ENCODE measurements around the gene SLC25A38. TPM values are rescaled to one million over a fixed set of nuclear protein-coding genes. Genes with fewer than 3 reads are reported as not detected.
"Not testable (repeated sequence)": the region's sequence is repeated elsewhere in the genome, so short reads cannot be mapped to it uniquely, and the experiment has no call there.

The SLC25A38 gene
- total RNA-seq, 1 experiment from 2014 or later, result 45.9 TPM

DNA sequence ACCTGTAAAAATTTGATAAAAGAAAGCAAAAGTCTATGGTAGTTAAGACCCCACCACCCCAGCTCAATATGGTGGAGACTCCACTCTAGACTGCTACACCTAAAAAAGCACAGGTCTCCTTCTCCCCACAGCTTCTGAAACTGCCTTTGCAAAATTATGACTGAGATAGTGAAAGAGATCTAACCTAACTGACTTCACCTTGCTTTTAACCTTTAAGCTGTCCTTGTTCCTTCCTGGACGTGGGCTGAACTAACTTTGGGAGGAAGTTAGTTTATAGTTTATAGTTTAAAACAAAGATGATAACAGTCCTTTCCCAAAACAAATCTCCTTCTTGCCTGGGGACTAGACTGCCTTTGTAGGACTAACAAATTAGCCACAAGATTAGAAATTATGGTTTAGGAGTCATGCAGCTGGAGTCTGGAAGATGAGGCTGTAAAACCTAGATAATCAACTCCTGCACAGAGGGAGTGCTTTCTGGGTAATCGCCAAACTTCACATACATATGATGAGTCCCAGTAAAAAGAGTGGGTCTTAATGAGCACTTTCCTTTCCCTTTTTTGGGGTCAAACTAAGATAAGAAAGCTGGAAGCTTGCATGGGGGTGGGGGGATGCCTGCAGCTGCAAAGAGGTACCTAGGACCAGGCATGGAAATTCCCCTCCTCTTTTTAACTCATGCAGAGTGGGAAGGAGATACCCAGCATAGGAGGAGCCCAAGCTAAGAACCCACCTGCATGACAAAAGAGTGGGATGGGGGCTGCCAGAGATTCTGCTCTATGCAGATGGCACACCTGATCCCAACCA lies 36.2 kb upstream of the SLC25A38 start:
- CTCF ChIA-PET, result interaction anchor here (1.0 to 3.0 kb wide), 4 partner anchors 26 to 55 kb away, joined by 4 to 11 read pairs (median 7); no protein-coding TSS in a partner anchor
- no TSS peak for BruUV-seq (replicated peaks)
- Mint-ChIP-seq H3K4me1 (ENCODE audit: insufficient read depth, unreplicated experiment) (peaks cover 6% of the 10 kb centered on the region), H3K4me3 (ENCODE audit: unreplicated experiment) (no peak overlapping the region), H3K9me3 (ENCODE audit: unreplicated experiment) (no peaks in the 10 kb centered on the region), H3K27me3 (ENCODE audit: insufficient read depth, unreplicated experiment) (no peaks in the 10 kb centered on the region), H3K27ac (ENCODE audit: low read depth, unreplicated experiment) (no peak overlapping the region), H3K36me3 (ENCODE audit: insufficient read depth, unreplicated experiment) (no peaks in the 10 kb centered on the region)
- TF ChIP-seq, protein P1, sequence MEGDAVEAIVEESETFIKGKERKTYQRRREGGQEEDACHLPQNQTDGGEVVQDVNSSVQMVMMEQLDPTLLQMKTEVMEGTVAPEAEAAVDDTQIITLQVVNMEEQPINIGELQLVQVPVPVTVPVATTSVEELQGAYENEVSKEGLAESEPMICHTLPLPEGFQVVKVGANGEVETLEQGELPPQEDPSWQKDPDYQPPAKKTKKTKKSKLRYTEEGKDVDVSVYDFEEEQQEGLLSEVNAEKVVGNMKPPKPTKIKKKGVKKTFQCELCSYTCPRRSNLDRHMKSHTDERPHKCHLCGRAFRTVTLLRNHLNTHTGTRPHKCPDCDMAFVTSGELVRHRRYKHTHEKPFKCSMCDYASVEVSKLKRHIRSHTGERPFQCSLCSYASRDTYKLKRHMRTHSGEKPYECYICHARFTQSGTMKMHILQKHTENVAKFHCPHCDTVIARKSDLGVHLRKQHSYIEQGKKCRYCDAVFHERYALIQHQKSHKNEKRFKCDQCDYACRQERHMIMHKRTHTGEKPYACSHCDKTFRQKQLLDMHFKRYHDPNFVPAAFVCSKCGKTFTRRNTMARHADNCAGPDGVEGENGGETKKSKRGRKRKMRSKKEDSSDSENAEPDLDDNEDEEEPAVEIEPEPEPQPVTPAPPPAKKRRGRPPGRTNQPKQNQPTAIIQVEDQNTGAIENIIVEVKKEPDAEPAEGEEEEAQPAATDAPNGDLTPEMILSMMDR (IDR thresholded peaks at IDR 0.05; ENCODE audit: unreplicated experiment), result no peak
- intact Hi-C loops (cut with micrococcal nuclease), result no loop called here
- DNase-seq (ENCODE audit: unreplicated experiment), result no peak
- POLR2A ChIA-PET, result interaction anchor here (0.6 kb wide), 1 partner anchor 42 kb away, joined by 3 read pairs; no protein-coding TSS in a partner anchor

DNA sequence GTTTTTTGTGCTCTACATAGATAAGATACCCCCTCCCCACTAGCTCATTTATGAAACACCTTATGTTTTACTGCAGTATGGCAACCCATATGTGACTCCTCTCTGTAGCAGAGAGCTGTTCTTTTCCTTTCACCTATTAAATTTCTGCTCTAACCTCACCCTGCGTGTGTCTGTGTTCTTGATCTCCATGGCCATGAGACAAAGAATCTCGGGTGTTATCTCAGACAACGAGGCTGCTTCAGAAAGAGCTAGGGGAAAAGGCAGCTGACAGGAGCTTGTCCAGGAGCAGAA lies 35.6 kb upstream of the SLC25A38 start:
- Mint-ChIP-seq H3K27ac (ENCODE audit: low read depth, unreplicated experiment) (no peak overlapping the region), H3K9me3 (ENCODE audit: unreplicated experiment) (no peaks in the 10 kb centered on the region), H3K4me1 (ENCODE audit: insufficient read depth, unreplicated experiment) (peaks cover 6% of the 10 kb centered on the region), H3K36me3 (ENCODE audit: insufficient read depth, unreplicated experiment) (no peaks in the 10 kb centered on the region), H3K27me3 (ENCODE audit: insufficient read depth, unreplicated experiment) (no peaks in the 10 kb centered on the region), H3K4me3 (ENCODE audit: unreplicated experiment) (no peak overlapping the region)
- DNase-seq (ENCODE audit: unreplicated experiment), result no peak
- CTCF ChIA-PET, result interaction anchor here (1.0 to 2.0 kb wide), 3 partner anchors 26 to 56 kb away, joined by 4 to 10 read pairs (median 4); no protein-coding TSS in a partner anchor
- TF ChIP-seq, protein P1 (IDR thresholded peaks at IDR 0.05; ENCODE audit: unreplicated experiment), result no peak
- POLR2A ChIA-PET, result interaction anchor here (0.6 kb wide), 1 partner anchor 41 kb away, joined by 3 read pairs; no protein-coding TSS in a partner anchor
- no TSS peak for BruUV-seq (replicated peaks)
- intact Hi-C loops (cut with micrococcal nuclease), result no loop called here

DNA sequence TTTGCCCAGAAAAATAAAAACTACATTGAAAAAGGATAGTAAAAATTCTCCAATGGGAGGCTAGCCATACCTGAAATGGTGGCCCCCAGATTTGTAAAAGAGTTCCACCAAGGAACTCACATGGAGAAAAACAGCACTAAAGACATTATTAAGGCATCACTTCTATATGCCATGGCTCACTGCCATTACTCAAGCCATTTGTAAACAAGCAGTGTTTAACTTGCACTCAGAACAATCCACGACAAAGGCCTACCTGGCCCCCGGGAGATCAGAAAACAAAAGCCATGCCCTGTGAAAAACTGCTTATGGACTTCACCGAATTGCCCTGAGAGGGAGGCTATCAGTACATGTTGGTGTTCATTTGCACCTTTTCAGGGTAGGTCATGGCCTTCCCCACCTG lies 34.1 kb upstream of the SLC25A38 start:
- POLR2A ChIA-PET, result interaction anchor here (0.6 kb wide), 1 partner anchor 43 kb away, joined by 3 read pairs; no protein-coding TSS in a partner anchor
- H3K36me3 Mint-ChIP-seq (ENCODE audit: insufficient read depth, unreplicated experiment), result no peaks in the 10 kb centered on the region
- no peak overlapping the region for H3K27ac Mint-ChIP-seq (ENCODE audit: low read depth, unreplicated experiment)
- H3K4me3 Mint-ChIP-seq (ENCODE audit: unreplicated experiment), result no peak overlapping the region
- no peak for DNase-seq (ENCODE audit: unreplicated experiment)
- H3K4me1 Mint-ChIP-seq (ENCODE audit: insufficient read depth, unreplicated experiment), result no peaks in the 10 kb centered on the region
- BruUV-seq (replicated peaks), result no TSS peak
- TF ChIP-seq, protein P1 (IDR thresholded peaks at IDR 0.05; ENCODE audit: unreplicated experiment), result no peak
- H3K9me3 Mint-ChIP-seq (ENCODE audit: unreplicated experiment), result no peaks in the 10 kb centered on the region
- no peaks in the 10 kb centered on the region for H3K27me3 Mint-ChIP-seq (ENCODE audit: insufficient read depth, unreplicated experiment)
- intact Hi-C loops (cut with micrococcal nuclease), result no loop called here
- CTCF ChIA-PET, result interaction anchor here (1.5 to 2.3 kb wide), 2 partner anchors 57 to 61 kb away, joined by 6 to 14 read pairs; no protein-coding TSS in a partner anchor

DNA sequence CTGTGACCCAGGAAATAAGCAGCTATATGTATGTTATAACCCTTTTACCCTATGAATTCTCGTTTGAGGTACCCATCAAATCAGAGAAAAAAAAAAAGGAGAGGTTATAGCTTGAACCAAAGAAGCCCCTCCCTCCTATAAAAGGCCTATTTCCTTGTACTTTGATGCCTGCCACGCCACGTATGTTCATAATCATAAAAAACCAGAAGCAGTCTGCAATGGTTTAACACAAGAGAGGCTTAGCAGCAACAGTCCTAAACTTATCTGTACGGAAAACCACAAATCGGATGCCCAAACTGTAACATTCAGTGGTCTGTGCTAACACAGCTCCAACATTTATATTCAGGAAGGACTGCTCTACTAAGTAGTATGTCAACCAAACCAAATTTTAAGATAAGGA lies 32.5 kb upstream of the SLC25A38 start:
- Mint-ChIP-seq H3K4me3 (ENCODE audit: unreplicated experiment) (no peak overlapping the region), H3K4me1 (ENCODE audit: insufficient read depth, unreplicated experiment) (no peaks in the 10 kb centered on the region), H3K27ac (ENCODE audit: low read depth, unreplicated experiment) (no peak overlapping the region), H3K36me3 (ENCODE audit: insufficient read depth, unreplicated experiment) (no peaks in the 10 kb centered on the region), H3K27me3 (ENCODE audit: insufficient read depth, unreplicated experiment) (peaks cover 13% of the 10 kb centered on the region), H3K9me3 (ENCODE audit: unreplicated experiment) (no peaks in the 10 kb centered on the region)
- ChIA-PET CTCF (interaction anchor here (2.3 kb wide), 1 partner anchor 58 kb away, joined by 14 read pairs; no protein-coding TSS in a partner anchor), POLR2A (interaction anchor here (0.6 to 0.9 kb wide), 2 partner anchors 238 to 842 kb away, joined by 3 read pairs; no protein-coding TSS in a partner anchor)
- BruUV-seq (replicated peaks), result no TSS peak
- TF ChIP-seq, protein P1 (IDR thresholded peaks at IDR 0.05; ENCODE audit: unreplicated experiment), result no peak
- intact Hi-C loops (cut with micrococcal nuclease), result no loop called here
- DNase-seq (ENCODE audit: unreplicated experiment), result no peak

DNA sequence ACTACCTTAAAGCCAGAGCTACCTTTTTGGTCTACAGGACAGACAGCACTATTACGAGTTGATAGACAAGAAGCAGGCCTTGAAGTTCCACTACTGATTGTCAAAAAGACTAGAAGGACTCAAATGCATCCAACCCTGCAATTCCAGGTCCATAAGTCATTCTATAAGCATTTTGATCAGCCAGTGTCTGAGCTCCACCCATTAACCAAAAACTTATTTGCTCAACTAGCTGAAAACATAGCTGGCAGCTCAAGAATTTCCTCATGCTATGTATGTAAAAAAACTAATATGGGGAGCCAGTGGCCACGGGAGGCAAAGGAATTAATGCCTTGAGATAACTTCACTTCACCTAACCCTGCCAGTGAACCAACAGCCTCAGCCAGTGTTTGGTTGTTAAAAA lies 32.0 kb upstream of the SLC25A38 start:
- BruUV-seq (replicated peaks); DNase-seq (ENCODE audit: unreplicated experiment); H3K4me3 Mint-ChIP-seq (ENCODE audit: unreplicated experiment); H3K27ac Mint-ChIP-seq (ENCODE audit: low read depth, unreplicated experiment); H3K9me3 Mint-ChIP-seq (ENCODE audit: unreplicated experiment); H3K4me1 Mint-ChIP-seq (ENCODE audit: insufficient read depth, unreplicated experiment); H3K36me3 Mint-ChIP-seq (ENCODE audit: insufficient read depth, unreplicated experiment); intact Hi-C loops (cut with micrococcal nuclease): not testable (repeated sequence)
- ChIA-PET CTCF (interaction anchor here (1.1 to 2.3 kb wide), 3 partner anchors 27 to 61 kb away, joined by 3 to 14 read pairs (median 3); no protein-coding TSS in a partner anchor), POLR2A (interaction anchor here (0.6 to 0.9 kb wide), 2 partner anchors 238 to 842 kb away, joined by 3 read pairs; no protein-coding TSS in a partner anchor)
- peaks cover 14% of the 10 kb centered on the region for H3K27me3 Mint-ChIP-seq (ENCODE audit: insufficient read depth, unreplicated experiment)

DNA sequence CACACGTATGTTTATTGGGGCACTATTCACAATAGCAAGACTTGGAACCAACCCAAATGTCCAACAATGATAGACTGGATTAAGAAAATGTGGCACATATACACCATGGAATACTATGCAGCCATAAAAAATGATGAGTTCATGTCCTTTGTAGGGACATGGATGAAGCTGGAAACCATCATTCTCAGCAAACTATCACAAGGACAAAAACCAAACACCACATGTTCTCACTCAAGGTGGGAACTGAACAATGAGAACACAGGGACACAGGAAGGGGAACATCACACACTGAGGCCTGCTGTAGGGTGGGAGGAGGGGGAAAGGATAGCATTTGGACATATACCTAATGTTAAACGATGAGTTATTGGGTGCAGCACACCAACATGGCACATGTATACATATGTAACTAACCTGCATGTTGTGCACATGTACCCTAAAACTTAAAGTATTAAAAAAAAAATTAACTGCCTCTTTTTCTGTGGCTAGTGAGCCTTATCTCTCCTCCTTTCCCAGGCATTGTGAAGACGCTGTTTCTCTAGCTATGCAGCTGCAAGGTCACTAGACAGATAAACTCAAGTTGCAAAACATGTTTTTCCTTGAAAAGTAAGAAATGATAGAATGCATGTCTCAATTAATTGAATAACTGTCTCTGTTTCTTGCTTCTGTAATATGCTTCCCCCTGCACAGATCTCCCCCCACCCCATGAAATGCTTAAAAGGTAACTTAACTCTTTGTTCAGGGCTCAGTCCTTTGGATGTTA lies 29.8 kb upstream of the SLC25A38 start:
- H3K4me3 Mint-ChIP-seq (ENCODE audit: unreplicated experiment); H3K4me1 Mint-ChIP-seq (ENCODE audit: insufficient read depth, unreplicated experiment); BruUV-seq (replicated peaks); CTCF ChIA-PET; DNase-seq (ENCODE audit: unreplicated experiment); H3K36me3 Mint-ChIP-seq (ENCODE audit: insufficient read depth, unreplicated experiment); H3K9me3 Mint-ChIP-seq (ENCODE audit: unreplicated experiment); POLR2A ChIA-PET; H3K27ac Mint-ChIP-seq (ENCODE audit: low read depth, unreplicated experiment); intact Hi-C loops (cut with micrococcal nuclease): not testable (repeated sequence)
- peaks cover 27% of the 10 kb centered on the region for H3K27me3 Mint-ChIP-seq (ENCODE audit: insufficient read depth, unreplicated experiment)

Data from MCF 10A (cell line).